A549 treated with Mapracorat at 1 μM for 4 hours (cell line): ENCODE measurements around the gene ZNG1F. TPM values are rescaled to one million over a fixed set of nuclear protein-coding genes. Genes with fewer than 3 reads are reported as not detected.

Source experiments
- total RNA-seq: library from RNA; stranded (reverse); fragments of 200-300 nt; extraction: Qiagen RNA extraction; gene quantifications from 5 replicates; pipeline ENCODE4 v1.2.3, GENCODE V29; 2022

The ZNG1F gene
- total RNA-seq = 20.1 to 40.1 TPM (median 28.8 TPM) in 5 replicates

DNA sequence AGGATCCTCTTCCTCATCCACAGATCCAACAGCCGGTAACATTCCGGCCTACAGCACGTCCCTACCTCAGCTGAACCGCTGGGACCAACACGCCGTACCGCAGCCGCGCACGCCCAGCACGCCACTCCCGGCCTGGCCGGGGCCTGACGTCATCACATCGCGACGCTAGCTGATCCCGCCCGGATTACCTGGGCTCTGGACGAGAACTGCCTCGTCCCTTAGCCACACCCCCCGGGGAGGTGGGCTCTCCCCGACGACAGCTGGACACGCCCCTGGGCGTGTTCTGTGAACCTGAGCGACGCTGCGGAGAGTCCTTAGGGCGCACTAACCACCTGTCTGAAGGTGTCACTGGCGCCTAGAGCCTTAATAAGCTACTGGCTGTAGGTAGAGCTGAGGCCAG is at the start of gene ZNG1F:
Gene ZNG1F, minus strand, starts transcription at position 101 of the 400 bp plus-strand sequence. Its CDS starts 59 bp downstream, at position 42.

DNA sequence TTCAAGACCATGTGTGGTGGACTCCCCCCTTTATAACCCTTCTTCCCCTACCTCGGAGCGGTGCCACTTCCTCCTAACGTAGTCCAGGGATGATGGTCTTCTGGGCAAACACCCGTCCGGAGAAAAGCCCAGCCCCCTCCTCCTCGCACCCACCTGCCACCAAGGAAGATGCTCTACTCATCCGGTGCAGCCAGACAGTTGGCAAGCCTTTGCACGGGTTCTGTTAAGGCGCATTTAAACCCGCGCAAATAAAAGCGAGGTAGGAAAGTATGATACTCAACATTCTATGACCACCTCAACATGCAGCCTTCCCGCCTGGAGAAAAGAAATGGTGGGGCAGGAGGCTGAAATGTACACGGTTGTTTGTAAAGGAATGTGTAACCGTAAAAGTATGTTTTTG is 60.5 kb downstream of the ZNG1F start, which contains the start of gene FOXD4L6:
Gene FOXD4L6, minus strand, starts transcription at position 101 of the 400 bp plus-strand sequence. CDS start 298 bp downstream, outside the sequence.

Other genes with a start within 250 kb of the ZNG1F start
- not detected in 5 replicates for gene FOXD4L6, start 60.6 kb downstream of the ZNG1F start, total RNA-seq